Stomach (tissue), 4 donors: ENCODE measurements around the gene ZNF808.

Source experiments
- EP300 ChIP-seq: sonication (generic); formaldehyde crosslinking; IDR thresholded peaks from one replicate; pipeline ENCODE4 v1.6.1; 2017; ENCODE audit warnings: antibody characterized with exemption
- POLR2A ChIP-seq, 4 donors: fragments of 450-650 bp; IDR thresholded peaks; one replicate each; pipeline ENCODE4 v1.6.1; 2016; ENCODE audit warnings: antibody characterized with exemption in 4 of 4, control low read depth in 2 of 4, mild to moderate bottlenecking in 1 of 4, moderate library complexity in 1 of 4
- TF ChIP-seq, protein P1 (sequence below), 7 experiments: fragments of 450-650 bp in 4 of 7; fragments of 200-600 bp in 3 of 7; sonication (generic) in 3 of 7; IDR thresholded peaks; one replicate each; pipeline ENCODE4 v1.5.1; 2016 to 2019; ENCODE audit warnings: antibody characterized with exemption in 7 of 7, control low read depth in 2 of 7, mild to moderate bottlenecking in 1 of 7

DNA sequence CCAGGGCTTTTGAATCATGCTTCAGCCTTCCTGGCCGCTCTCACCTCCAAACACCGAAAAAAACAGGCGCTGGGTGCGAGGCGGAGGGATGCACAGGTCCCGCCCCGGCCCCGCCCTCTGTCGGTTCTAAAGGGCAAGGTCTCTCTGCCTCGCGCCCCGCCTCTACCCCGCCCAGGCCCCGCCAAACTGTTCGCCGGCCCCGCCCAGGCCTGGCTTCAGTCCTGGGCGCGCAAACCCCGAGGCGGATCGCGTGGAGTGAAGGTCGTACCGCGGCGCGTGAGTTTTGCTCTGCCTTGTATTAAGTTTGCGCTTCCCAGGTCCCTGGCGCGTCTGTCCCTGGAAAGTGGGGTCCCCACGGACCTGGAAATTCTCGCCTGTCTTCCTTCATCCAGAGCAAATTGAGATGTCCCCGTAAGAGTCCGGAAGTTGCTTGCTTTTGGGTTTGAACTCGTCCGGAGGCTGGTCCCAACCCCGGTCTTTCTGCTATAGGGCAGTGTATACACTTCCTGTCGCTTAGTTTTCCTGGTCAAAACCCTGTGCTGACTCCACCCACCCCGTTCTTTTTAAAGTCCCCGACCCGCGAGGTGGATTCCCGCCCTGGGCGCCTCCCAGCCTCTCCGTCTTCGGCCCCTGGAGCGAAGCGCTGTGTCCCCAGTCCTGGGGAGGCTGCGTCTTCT is 8.4 kb downstream of the ZNF808 start:
- TF ChIP-seq, protein P1, sequence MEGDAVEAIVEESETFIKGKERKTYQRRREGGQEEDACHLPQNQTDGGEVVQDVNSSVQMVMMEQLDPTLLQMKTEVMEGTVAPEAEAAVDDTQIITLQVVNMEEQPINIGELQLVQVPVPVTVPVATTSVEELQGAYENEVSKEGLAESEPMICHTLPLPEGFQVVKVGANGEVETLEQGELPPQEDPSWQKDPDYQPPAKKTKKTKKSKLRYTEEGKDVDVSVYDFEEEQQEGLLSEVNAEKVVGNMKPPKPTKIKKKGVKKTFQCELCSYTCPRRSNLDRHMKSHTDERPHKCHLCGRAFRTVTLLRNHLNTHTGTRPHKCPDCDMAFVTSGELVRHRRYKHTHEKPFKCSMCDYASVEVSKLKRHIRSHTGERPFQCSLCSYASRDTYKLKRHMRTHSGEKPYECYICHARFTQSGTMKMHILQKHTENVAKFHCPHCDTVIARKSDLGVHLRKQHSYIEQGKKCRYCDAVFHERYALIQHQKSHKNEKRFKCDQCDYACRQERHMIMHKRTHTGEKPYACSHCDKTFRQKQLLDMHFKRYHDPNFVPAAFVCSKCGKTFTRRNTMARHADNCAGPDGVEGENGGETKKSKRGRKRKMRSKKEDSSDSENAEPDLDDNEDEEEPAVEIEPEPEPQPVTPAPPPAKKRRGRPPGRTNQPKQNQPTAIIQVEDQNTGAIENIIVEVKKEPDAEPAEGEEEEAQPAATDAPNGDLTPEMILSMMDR (IDR thresholded peaks at IDR 0.05): peak in 2 of 7 experiments; percentile 25 to 35
- TF ChIP-seq EP300: no peak
- TF ChIP-seq POLR2A (IDR thresholded peaks at IDR 0.05): no peak
